HepG2 (cell line): Measurements from ENCODE around the gene MEP1B. TPM values are rescaled to one million over a fixed set of nuclear protein-coding genes. Genes with fewer than 3 reads are reported as not detected.

Experiments
- ATAC-seq: fragments of 200-7000 bp; cut with Tn5 transposase; 3 replicates; pipeline ENCODE4 v1.9.1; 2020; ENCODE audit warnings: mild to moderate bottlenecking, moderate library complexity
- BruUV-seq: library from RNA; stranded (reverse); fragments of 400-500 nt; replicated peaks from 2 replicates; lab custom pipeline; 2021; lab: Mats Ljungman, UMichigan
- CTCF ChIA-PET: fragments of 300-600 bp; formaldehyde crosslinking; extraction: SDS; loops from one replicate; lab custom pipeline; 2021; ENCODE audit warnings: low total read pairs, inconsistent platforms, low intra/inter-chr PET ratio; lab: Yijun Ruan, JAX
- POLR2A ChIA-PET: fragments of 350-600 bp; sonication (Branson Sonifier 250); formaldehyde crosslinking; loops from one replicate; lab custom pipeline; 2020; ENCODE audit warnings: antibody characterized with exemption, inconsistent platforms; lab: Yijun Ruan, JAX
- DNase-seq: peaks from one replicate; pipeline ENCODE4 v3.0.0-alpha.2; 2015; ENCODE audit warnings: low spot score
- FAIRE-seq: peaks from 3 replicates; lab custom pipeline; 2011; peaks lifted over from hg19 to GRCh38; lab: Jason Lieb, UNC
- H2AFZ ChIP-seq: one replicate; pipeline ENCODE4 v1.6.1; 2011; ENCODE audit warnings: low read length, inconsistent platforms
- H3K27ac ChIP-seq: fragments of 300-600 bp; 3 replicates; pipeline ENCODE4 v1.8.0; 2011; ENCODE audit warnings: mixed run types, mild to moderate bottlenecking, mixed read lengths, low read length, inconsistent platforms; ENCODE audit not compliant: insufficient read depth; ENCODE audit errors: extremely low read length
- H3K27me3 ChIP-seq, 2 experiments: fragments of 200-600 bp in 1 of 2; 2 replicates in 1 of 2; 3 replicates in 1 of 2; pipeline versions ENCODE4 v1.6.0 to v1.8.0; 2011; ENCODE audit warnings: low read length in 2 of 2, mild to moderate bottlenecking in 2 of 2, moderate library complexity in 2 of 2, inconsistent platforms in 1 of 2; ENCODE audit not compliant: insufficient read depth in 2 of 2, control insufficient read depth in 1 of 2
- H3K36me3 ChIP-seq, 2 experiments: fragments of 200-600 bp in 1 of 2; replicated peaks in 1 of 2; 2 replicates in 1 of 2; 3 replicates in 1 of 2; pipeline versions ENCODE4 v1.5.1 to v1.8.0; 2011; ENCODE audit warnings: low read length in 2 of 2, inconsistent platforms in 1 of 2; ENCODE audit not compliant: insufficient read depth in 2 of 2, control insufficient read depth in 1 of 2
- H3K4me1 ChIP-seq: 2 replicates; pipeline ENCODE4 v1.5.1; 2012; ENCODE audit warnings: low read length, inconsistent platforms; ENCODE audit not compliant: insufficient read depth
- H3K4me2 ChIP-seq: 2 replicates; pipeline ENCODE4 v1.6.0; 2011; ENCODE audit warnings: low read depth, low read length, inconsistent platforms
- H3K4me3 ChIP-seq, 3 experiments: fragments of 200-600 bp in 1 of 3; sonication (generic), shearing (Covaris generic) in 1 of 3; replicated peaks in 1 of 3; 2 replicates each; pipeline ENCODE4 v1.5.1; 2011 to 2016; ENCODE audit warnings: low read length in 3 of 3, inconsistent platforms in 2 of 3, low read depth in 2 of 3, mild to moderate bottlenecking in 2 of 3, control low read depth in 1 of 3, mixed read lengths in 1 of 3; ENCODE audit not compliant: insufficient read depth in 1 of 3
- H3K79me2 ChIP-seq: one replicate; pipeline ENCODE4 v1.6.1; 2011; ENCODE audit warnings: low read length, inconsistent platforms; ENCODE audit not compliant: insufficient read depth
- H3K9ac ChIP-seq: 2 replicates; pipeline ENCODE4 v1.6.0; 2011; ENCODE audit warnings: mild to moderate bottlenecking, low read depth, low read length, inconsistent platforms; ENCODE audit not compliant: insufficient read depth
- H3K9me3 ChIP-seq: 2 replicates; pipeline ENCODE4 v1.5.1; 2012; ENCODE audit warnings: mild to moderate bottlenecking, low read length
- H4K20me1 ChIP-seq: 2 replicates; pipeline ENCODE4 v1.6.0; 2011; ENCODE audit warnings: inconsistent platforms, mild to moderate bottlenecking, low read length, moderate library complexity; ENCODE audit not compliant: insufficient read depth
- LRRFIP1 ChIP-seq: sonication (generic); formaldehyde crosslinking; conservative IDR thresholded peaks from 2 replicates; pipeline ENCODE4 v1.4.0; 2020; ENCODE audit warnings: missing genetic modification reagents
- RAD21 ChIP-seq: fragments of 450-650 bp; formaldehyde crosslinking; IDR thresholded peaks from 2 replicates; pipeline ENCODE4 v1.5.0; 2020; ENCODE audit warnings: mild to moderate bottlenecking
- SPEN ChIP-seq: sonication (generic); formaldehyde crosslinking; IDR thresholded peaks from 2 replicates; pipeline ENCODE4 v1.5.1; 2020; ENCODE audit warnings: low read depth, mild to moderate bottlenecking, missing genetic modification reagents
- ZBTB4 ChIP-seq: sonication (generic); formaldehyde crosslinking; IDR thresholded peaks from 2 replicates; pipeline ENCODE4 v1.4.0; 2020; ENCODE audit warnings: missing genetic modification reagents, mild to moderate bottlenecking, borderline replicate concordance
- ZNF441 ChIP-seq: sonication (generic); formaldehyde crosslinking; IDR thresholded peaks from 2 replicates; pipeline ENCODE4 v1.7.0; 2021; ENCODE audit warnings: missing genetic modification reagents, borderline replicate concordance
- ZNF552 ChIP-seq: sonication (generic); formaldehyde crosslinking; IDR thresholded peaks from 2 replicates; pipeline ENCODE4 v1.9.0; 2022; ENCODE audit warnings: missing genetic modification reagents, mild to moderate bottlenecking, borderline replicate concordance
- in situ Hi-C: cut with HindIII; loops from 2 replicates; pipeline ENCODE4 v1.10.0; 2017; ENCODE audit warnings: low pct_unique_long_range_greater_than_20kb; ENCODE audit not compliant: extremely low pct_ligation_motif_present
- intact Hi-C: fragments of 100-400 bp; cut with micrococcal nuclease; formaldehyde crosslinking; loops from one replicate; pipeline ENCODE4 v1.10.0; 2022; ENCODE audit not compliant: unreplicated experiment
- polyA plus RNA-seq, 8 experiments: library from polyadenylated mRNA; depleted of rRNA in 3 of 8; stranded (reverse) in 7 of 8; unstranded in 1 of 8; fragments of >200 nt; fragmentation: Illumina TruSeq in 4 of 8; extraction: Trizol in 4 of 8; gene quantifications; 2 replicates each; pipeline versions ENCODE4 v1.2.1 to v1.2.3, GENCODE V29; 2011 to 2016; ENCODE audit warnings: low read depth in 4 of 8, missing spikeins in 1 of 8, mixed read lengths in 1 of 8; ENCODE audit not compliant: insufficient read depth in 1 of 8
- total RNA-seq, 5 experiments: library from RNA; depleted of rRNA; stranded (reverse); fragments of >200 nt; fragmentation: Illumina TruSeq; extraction: Trizol; gene quantifications; 2 replicates each; pipeline ENCODE4 v1.2.3, GENCODE V29; 2016; ENCODE audit warnings: low read depth in 1 of 5

MEP1B gene
- total and polyA plus RNA-seq, 2 of the 13 experiments (the other 11 are each of a cell fraction or from before 2014, with no cell fraction given): not detected

- TF ChIP-seq ZBTB4: no peak
These were observed 37.0 kb upstream of the MEP1B start (continued) for GRCh38 chr18:32152705-32153448.

GRCh38 chr18:32156855-32157254 lies 33.0 kb upstream of the MEP1B start:
- DNase-seq (no peak), FAIRE-seq (no peak), ATAC-seq (no peak)
- no peaks in the 10 kb centered on the region for H3K79me2 ChIP-seq
- no peaks in the 10 kb centered on the region for H4K20me1 ChIP-seq
- H3K27me3 ChIP-seq: peaks cover 1 to 3% of the 10 kb centered on the region in 2 experiments; a peak in 3 of 5 replicates
- in situ Hi-C loops (loop anchor here (10.0 kb wide), 1 partner anchor 108 kb away; no protein-coding TSS in a partner anchor), intact Hi-C loops (loop anchor here (5.0 kb wide), 2 partner anchors 200 to 315 kb away; partner anchors contain the start of gene GAREM1)
- no peak overlapping the region for H3K27ac ChIP-seq
- H2AFZ ChIP-seq: no peak overlapping the region
- no peak overlapping the region for H3K4me2 ChIP-seq
- H3K9me3 ChIP-seq: no peaks in the 10 kb centered on the region
- H3K36me3 ChIP-seq: no peaks in the 10 kb centered on the region
- BruUV-seq: no TSS peak
- H3K9ac ChIP-seq: no peak overlapping the region
- H3K4me3 ChIP-seq: no peak overlapping the region
- no peak for TF ChIP-seq LRRFIP1 (CRISPR knock-in tag)
- TF ChIP-seq ZNF552 (CRISPR knock-in tag): no peak
- TF ChIP-seq ZNF441: no peak
- TF ChIP-seq RAD21 (CRISPR knock-in tag): no peak
- no peak for TF ChIP-seq SPEN (CRISPR knock-in tag)
- peaks cover 6% of the 10 kb centered on the region; the same call in 1 of the 2 replicates for H3K4me1 ChIP-seq
- ChIA-PET POLR2A (no interaction called here), CTCF (interaction anchor here (1.6 to 3.8 kb wide), 2 partner anchors 115 to 394 kb away, joined by 3 to 84 read pairs; no protein-coding TSS in a partner anchor)
